CD14-positive monocyte (primary cell): ENCODE results near the gene PON3. TPM values are rescaled to one million over a fixed set of nuclear protein-coding genes. Genes with fewer than 3 reads are reported as not detected.

ENCODE experiments used
- DNase-seq, 3 donors: peaks; one replicate each; pipeline ENCODE4 v3.0.0-alpha.2; 2011 to 2022
- H2AFZ ChIP-seq: 2 replicates; pipeline ENCODE4 v1.6.0; 2012; ENCODE audit warnings: mild to moderate bottlenecking, low read depth, low read length, inconsistent platforms; ENCODE audit not compliant: insufficient read depth, poor library complexity, severe bottlenecking
- H3K27ac ChIP-seq, 2 donors: 1 replicate in 1 of 2; 2 replicates in 1 of 2; pipeline ENCODE4 v1.5.1; 2012 to 2013; ENCODE audit warnings: low read length in 2 of 2, control low read depth in 1 of 2, inconsistent platforms in 1 of 2, low read depth in 1 of 2, mild to moderate bottlenecking in 1 of 2
- H3K27me3 ChIP-seq, 2 donors: one replicate each; pipeline versions ENCODE4 v1.6.0 to v1.6.1; 2011 to 2013; ENCODE audit warnings: low read length in 2 of 2; ENCODE audit not compliant: control insufficient read depth in 2 of 2, insufficient read depth in 2 of 2
- H3K36me3 ChIP-seq, 2 donors: replicated peaks in 1 of 2; 1 replicate in 1 of 2; 2 replicates in 1 of 2; pipeline versions ENCODE4 v1.5.1 to v1.6.1; 2012 to 2013; ENCODE audit warnings: low read length in 2 of 2, control low read depth in 1 of 2, inconsistent platforms in 1 of 2, mild to moderate bottlenecking in 1 of 2; ENCODE audit not compliant: insufficient read depth in 2 of 2, control insufficient read depth in 1 of 2
- H3K4me1 ChIP-seq, 2 donors: 1 replicate in 1 of 2; 2 replicates in 1 of 2; pipeline versions ENCODE4 v1.5.1 to v1.6.1; 2012 to 2013; ENCODE audit warnings: low read length in 2 of 2, control low read depth in 1 of 2, inconsistent platforms in 1 of 2, mild to moderate bottlenecking in 1 of 2, moderate library complexity in 1 of 2; ENCODE audit not compliant: insufficient read depth in 2 of 2, control insufficient read depth in 1 of 2
- H3K4me2 ChIP-seq: replicated peaks from 2 replicates; pipeline ENCODE3; 2012; ENCODE audit warnings: low read length, moderate library complexity, mild to moderate bottlenecking; ENCODE audit not compliant: poor library complexity, severe bottlenecking; ENCODE audit errors: extremely low read depth
- H3K4me3 ChIP-seq, 3 experiments: fragments of 200-600 bp in 1 of 3; sonication (generic) in 1 of 3; replicated peaks in 1 of 3; 1 replicate in 2 of 3; 2 replicates in 1 of 3; pipeline ENCODE4 v1.5.1; 2011 to 2013; ENCODE audit warnings: low read length in 3 of 3, mild to moderate bottlenecking in 3 of 3, control low read depth in 2 of 3, low read depth in 2 of 3, inconsistent platforms in 1 of 3, moderate library complexity in 1 of 3
- H3K79me2 ChIP-seq: 2 replicates; pipeline ENCODE4 v1.6.0; 2012; ENCODE audit warnings: mild to moderate bottlenecking, control low read depth, inconsistent platforms, low read length, moderate library complexity; ENCODE audit not compliant: insufficient read depth
- H3K9ac ChIP-seq: 2 replicates; pipeline ENCODE4 v1.6.0; 2017; ENCODE audit warnings: low read length, mild to moderate bottlenecking; ENCODE audit not compliant: insufficient read depth, poor library complexity, severe bottlenecking
- H3K9me3 ChIP-seq, 2 donors: replicated peaks in 1 of 2; 1 replicate in 1 of 2; 2 replicates in 1 of 2; pipeline versions ENCODE4 v1.5.1 to v1.6.1; 2012 to 2013; ENCODE audit warnings: low read length in 2 of 2, control low read depth in 1 of 2; ENCODE audit not compliant: control insufficient read depth in 1 of 2, insufficient read depth in 1 of 2
- H4K20me1 ChIP-seq: 2 replicates; pipeline ENCODE4 v1.6.0; 2012; ENCODE audit warnings: mild to moderate bottlenecking, low read length, control low read depth, moderate library complexity; ENCODE audit not compliant: insufficient read depth
- H3K27ac Mint-ChIP-seq, 7 donors: one replicate each; pipeline ENCODE4 v1.8.0; 2020; ENCODE audit warnings: mild to moderate bottlenecking in 7 of 7, mixed read lengths in 7 of 7, moderate library complexity in 6 of 7, inconsistent platforms in 2 of 7
- H3K27me3 Mint-ChIP-seq, 3 donors: one replicate each; pipeline ENCODE4 v1.8.0; 2021 to 2022; ENCODE audit warnings: low read depth in 3 of 3, mild to moderate bottlenecking in 3 of 3, mixed read lengths in 3 of 3, moderate library complexity in 3 of 3, inconsistent platforms in 1 of 3
- H3K36me3 Mint-ChIP-seq, 2 donors: one replicate each; pipeline ENCODE4 v1.8.0; 2020; ENCODE audit warnings: mixed read lengths in 2 of 2, inconsistent platforms in 1 of 2, mild to moderate bottlenecking in 1 of 2
- H3K4me1 Mint-ChIP-seq: one replicate; pipeline ENCODE4 v1.8.0; 2020; ENCODE audit warnings: mild to moderate bottlenecking, mixed read lengths
- H3K4me3 Mint-ChIP-seq, 2 donors: one replicate each; pipeline ENCODE4 v1.8.0; 2020; ENCODE audit warnings: mild to moderate bottlenecking in 2 of 2, mixed read lengths in 2 of 2, moderate library complexity in 1 of 2
- H3K9me3 Mint-ChIP-seq, 7 donors: one replicate each; pipeline ENCODE4 v1.8.0; 2020 to 2022; ENCODE audit warnings: mixed read lengths in 7 of 7, mild to moderate bottlenecking in 6 of 7, moderate library complexity in 6 of 7, inconsistent platforms in 2 of 7
- WGBS: methylation state at CpG from one replicate; pipeline ENCODE4 v1.1.5; 2013; ENCODE audit warnings: missing lambda C conversion rate; ENCODE audit not compliant: insufficient coverage; 5-methylcytosine and 5-hydroxymethylcytosine counted together
- intact Hi-C, 2 donors: fragments of 100-400 bp; cut with micrococcal nuclease; formaldehyde crosslinking; loops; one replicate each; pipeline versions ENCODE4 v1.15.0 to v1.15.1; 2023
- polyA plus RNA-seq, 3 donors: library from polyadenylated mRNA; depleted of rRNA in 1 of 3; unstranded in 2 of 3; stranded (reverse) in 1 of 3; fragments of 300-500 nt in 2 of 3; fragments of >200 nt in 1 of 3; fragmentation: Illumina TruSeq in 2 of 3; gene quantifications; 1 replicate in 2 of 3; 2 replicates in 1 of 3; pipeline ENCODE4 v1.2.3, GENCODE V29; 2012 to 2021
- TF ChIP-seq, protein P1 (sequence below): fragments of 200-600 bp; IDR thresholded peaks from one replicate; pipeline ENCODE4 v1.8.0; 2022; ENCODE audit warnings: antibody characterized with exemption, mild to moderate bottlenecking

PON3 gene
- polyA plus RNA-seq, 3 donors, result not detected

GRCh38 chr7:95319570-95319969 is 76.6 kb downstream of the PON3 start:
- H3K4me3 Mint-ChIP-seq, result no peak overlapping the region
- Histone ChIP-seq H3K4me1 (no peaks in the 10 kb centered on the region), H3K27me3 (no peaks in the 10 kb centered on the region), H3K4me2 (no peak overlapping the region), H3K9ac (no peak overlapping the region), H3K27ac (no peak overlapping the region), H4K20me1 (no peaks in the 10 kb centered on the region), H3K79me2 (no peaks in the 10 kb centered on the region), H3K9me3 (no peaks in the 10 kb centered on the region), H3K4me3 (no peak overlapping the region), H2AFZ (no peak overlapping the region), H3K36me3 (no peaks in the 10 kb centered on the region)
- no peak overlapping the region for H3K27ac Mint-ChIP-seq
- H3K4me1 Mint-ChIP-seq, result no peaks in the 10 kb centered on the region
- DNase-seq, result no peak
- H3K9me3 Mint-ChIP-seq, result peaks cover 0 to 3% (median 0%) of the 10 kb centered on the region in 7 donors
- H3K36me3 Mint-ChIP-seq, result no peaks in the 10 kb centered on the region
- H3K27me3 Mint-ChIP-seq, result peaks cover 0 to 1% (median 0%) of the 10 kb centered on the region in 3 donors
- TF ChIP-seq, protein P1, sequence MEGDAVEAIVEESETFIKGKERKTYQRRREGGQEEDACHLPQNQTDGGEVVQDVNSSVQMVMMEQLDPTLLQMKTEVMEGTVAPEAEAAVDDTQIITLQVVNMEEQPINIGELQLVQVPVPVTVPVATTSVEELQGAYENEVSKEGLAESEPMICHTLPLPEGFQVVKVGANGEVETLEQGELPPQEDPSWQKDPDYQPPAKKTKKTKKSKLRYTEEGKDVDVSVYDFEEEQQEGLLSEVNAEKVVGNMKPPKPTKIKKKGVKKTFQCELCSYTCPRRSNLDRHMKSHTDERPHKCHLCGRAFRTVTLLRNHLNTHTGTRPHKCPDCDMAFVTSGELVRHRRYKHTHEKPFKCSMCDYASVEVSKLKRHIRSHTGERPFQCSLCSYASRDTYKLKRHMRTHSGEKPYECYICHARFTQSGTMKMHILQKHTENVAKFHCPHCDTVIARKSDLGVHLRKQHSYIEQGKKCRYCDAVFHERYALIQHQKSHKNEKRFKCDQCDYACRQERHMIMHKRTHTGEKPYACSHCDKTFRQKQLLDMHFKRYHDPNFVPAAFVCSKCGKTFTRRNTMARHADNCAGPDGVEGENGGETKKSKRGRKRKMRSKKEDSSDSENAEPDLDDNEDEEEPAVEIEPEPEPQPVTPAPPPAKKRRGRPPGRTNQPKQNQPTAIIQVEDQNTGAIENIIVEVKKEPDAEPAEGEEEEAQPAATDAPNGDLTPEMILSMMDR, result no peak
- WGBS, result no CpG with 5 or more reads among the region's 1 CpG
- intact Hi-C loops, result no loop called here

GRCh38 chr7:95318501-95319100 is 77.6 kb downstream of the PON3 start:
- intact Hi-C loops, result no loop called here
- Mint-ChIP-seq H3K27ac (no peak overlapping the region), H3K27me3 (no peaks in the 10 kb centered on the region), H3K36me3 (no peaks in the 10 kb centered on the region), H3K9me3 (peaks cover 0 to 3% (median 0%) of the 10 kb centered on the region in 7 donors), H3K4me1 (no peaks in the 10 kb centered on the region), H3K4me3 (no peak overlapping the region)
- TF ChIP-seq, protein P1, result no peak
- H2AFZ ChIP-seq, result no peak overlapping the region
- H3K27me3 ChIP-seq, result no peaks in the 10 kb centered on the region
- no peaks in the 10 kb centered on the region for H3K4me1 ChIP-seq
- WGBS, result no CpG with 5 or more reads among the region's 8 CpGs
- no peaks in the 10 kb centered on the region for H3K36me3 ChIP-seq
- no peak for DNase-seq
- H4K20me1 ChIP-seq, result no peaks in the 10 kb centered on the region
- H3K9me3 ChIP-seq, result no peaks in the 10 kb centered on the region
- no peaks in the 10 kb centered on the region for H3K79me2 ChIP-seq
- no peak overlapping the region for H3K9ac ChIP-seq
- no peak overlapping the region for H3K4me3 ChIP-seq
- H3K4me2 ChIP-seq, result no peak overlapping the region
- no peak overlapping the region for H3K27ac ChIP-seq
